Measurements from ENCODE around the gene C2orf15. TPM values are rescaled to one million over a fixed set of nuclear protein-coding genes. Genes with fewer than 3 reads are reported as not detected.

The C2orf15 gene
- total and polyA plus RNA-seq, 4 donors: 0.24 to 0.65 (median 0.29) TPM

- TF ChIP-seq HNF4G (IDR thresholded peaks at IDR 0.05): no peak
- TF ChIP-seq EGR1 (IDR thresholded peaks at IDR 0.05; ENCODE audit: low read depth in 2 of 2): no peak
- TF ChIP-seq RXRA (IDR thresholded peaks at IDR 0.05): no peak
- TF ChIP-seq REST (IDR thresholded peaks at IDR 0.05): no peak
- no peak for TF ChIP-seq CTCF (IDR thresholded peaks at IDR 0.05; ENCODE audit: low read depth, low read length, missing input control)
- TF ChIP-seq TAF1 (conservative IDR thresholded peaks at IDR 0.05): no peak
- no peak for TF ChIP-seq SP1 (IDR thresholded peaks at IDR 0.05)
- no peak for TF ChIP-seq YY1 (IDR thresholded peaks at IDR 0.05)
- TF ChIP-seq NR2F2 (IDR thresholded peaks at IDR 0.05): no peak
- no peak for TF ChIP-seq RAD21 (IDR thresholded peaks at IDR 0.05)
- TF ChIP-seq MAX (IDR thresholded peaks at IDR 0.05): no peak
- TF ChIP-seq FOXA1 (IDR thresholded peaks at IDR 0.05): no peak
- no peak for TF ChIP-seq GABPA (IDR thresholded peaks at IDR 0.05 in 1 of 2, conservative IDR thresholded peaks at IDR 0.05 in 1 of 2)
- TF ChIP-seq FOXA2 (IDR thresholded peaks at IDR 0.05): no peak
- no peak for TF ChIP-seq HNF4A (conservative IDR thresholded peaks at IDR 0.05)
- TF ChIP-seq ATF3 (IDR thresholded peaks at IDR 0.05): no peak
These were observed 46.9 kb downstream of the C2orf15 start for GRCh38 chr2:99188357-99188756.

GRCh38 chr2:99190548-99190947 is 49.0 kb downstream of the C2orf15 start:
- WGBS: 91% methylated on average over 1 of the region's 1 CpG
- Histone ChIP-seq H3K36me3 (ENCODE audit: control insufficient read depth in 4 of 4, insufficient read depth in 3 of 4, low read depth in 1 of 4, low read length in 3 of 4) (peaks cover 1 to 32% (median 11%) of the 10 kb centered on the region in 4 donors), H3K4me1 (ENCODE audit: control insufficient read depth in 4 of 4, insufficient read depth in 4 of 4, low read length in 3 of 4) (no peaks in the 10 kb centered on the region)
- no peak for TF ChIP-seq JUND (IDR thresholded peaks at IDR 0.05)
- TF ChIP-seq ATF3 (IDR thresholded peaks at IDR 0.05): no peak
- no peak for TF ChIP-seq HNF4A (conservative IDR thresholded peaks at IDR 0.05)
- TF ChIP-seq FOXA2 (IDR thresholded peaks at IDR 0.05): no peak
- no peak for TF ChIP-seq SP1 (IDR thresholded peaks at IDR 0.05)
- no peak for TF ChIP-seq RXRA (IDR thresholded peaks at IDR 0.05)
- TF ChIP-seq TAF1 (conservative IDR thresholded peaks at IDR 0.05): no peak
- no peak for TF ChIP-seq ZBTB33 (IDR thresholded peaks at IDR 0.05)
- TF ChIP-seq MAX (IDR thresholded peaks at IDR 0.05): no peak
- TF ChIP-seq HNF4G (IDR thresholded peaks at IDR 0.05): no peak
- no peak for TF ChIP-seq CTCF (IDR thresholded peaks at IDR 0.05; ENCODE audit: low read depth, low read length, missing input control)
- TF ChIP-seq NR2F2 (IDR thresholded peaks at IDR 0.05): no peak

More at GRCh38 chr2:99188357-99188756, 46.9 kb downstream of the C2orf15 start:
- no peak for DNase-seq (ENCODE audit: low spot score)
- H3K9me3 ChIP-seq (ENCODE audit: control insufficient read depth in 4 of 4, low read length in 3 of 4): no peaks in the 10 kb centered on the region
- H3K27me3 ChIP-seq (ENCODE audit: control insufficient read depth in 4 of 4, insufficient read depth in 4 of 4, low read length in 3 of 4): no peaks in the 10 kb centered on the region
- peaks cover 0 to 26% (median 7%) of the 10 kb centered on the region in 4 donors for H3K36me3 ChIP-seq (ENCODE audit: control insufficient read depth in 4 of 4, insufficient read depth in 3 of 4, low read depth in 1 of 4, low read length in 3 of 4)
- peaks cover 0 to 2% (median 0%) of the 10 kb centered on the region in 4 donors for H3K4me1 ChIP-seq (ENCODE audit: control insufficient read depth in 4 of 4, insufficient read depth in 4 of 4, low read length in 3 of 4)
- no peak overlapping the region for H3K27ac ChIP-seq (ENCODE audit: low read depth in 1 of 2, low read length in 2 of 2)
- no peak overlapping the region for H3K4me3 ChIP-seq (ENCODE audit: low read depth in 1 of 3, low read length in 3 of 3)
- WGBS: 95% methylated on average over 3 of the region's 3 CpGs
- H3K9ac ChIP-seq (ENCODE audit: low read depth in 1 of 2, low read length in 2 of 2): no peak overlapping the region

More at GRCh38 chr2:99190548-99190947, 49.0 kb downstream of the C2orf15 start:
- DNase-seq (ENCODE audit: low spot score): no peak
- H3K9me3 ChIP-seq (ENCODE audit: control insufficient read depth in 4 of 4, low read length in 3 of 4): no peaks in the 10 kb centered on the region
- H3K4me3 ChIP-seq (ENCODE audit: low read depth in 1 of 3, low read length in 3 of 3): no peak overlapping the region
- H3K27me3 ChIP-seq (ENCODE audit: control insufficient read depth in 4 of 4, insufficient read depth in 4 of 4, low read length in 3 of 4): no peaks in the 10 kb centered on the region
- H3K27ac ChIP-seq (ENCODE audit: low read depth in 1 of 2, low read length in 2 of 2): no peak overlapping the region
- no peak overlapping the region for H3K9ac ChIP-seq (ENCODE audit: low read depth in 1 of 2, low read length in 2 of 2)

Data from liver (tissue), 9 donors.